SK-N-SH (cell line): ENCODE results near the gene ELMOD1. TPM values are rescaled to one million over a fixed set of nuclear protein-coding genes. Genes with fewer than 3 reads are reported as not detected.

Source experiments
- CTCF ChIA-PET: fragments of 300-600, 350-600 bp; formaldehyde crosslinking; extraction: SDS; loops from one replicate; lab custom pipeline; 2021; lab: Yijun Ruan, JAX
- POLR2A ChIA-PET: fragments of 350-600 bp; sonication (Branson Sonifier 250); formaldehyde crosslinking; extraction: SDS; loops from one replicate; lab custom pipeline; 2020; ENCODE audit warnings: antibody characterized with exemption, inconsistent platforms; lab: Yijun Ruan, JAX
- DNase-seq: peaks from one replicate; pipeline ENCODE4 v3.0.0; 2012
- H2AFZ ChIP-seq: fragments of 200-600 bp; sonication (generic); 2 replicates; pipeline ENCODE4 v1.8.1; 2016; ENCODE audit warnings: antibody characterized with exemption, mild to moderate bottlenecking, low read depth
- H3F3A ChIP-seq: fragments of 200-600 bp; sonication (generic); replicated peaks from 2 replicates; pipeline ENCODE3; 2016; ENCODE audit warnings: antibody characterized with exemption, mild to moderate bottlenecking; ENCODE audit not compliant: insufficient read depth
- H3K27ac ChIP-seq, 2 experiments: fragments of 200-500 bp in 1 of 2; fragments of 200-600 bp in 1 of 2; sonication (Bioruptor generic) in 1 of 2; sonication (generic), shearing (Covaris generic) in 1 of 2; 2 replicates each; pipeline versions ENCODE4 v1.5.1 to v1.6.1; 2014 to 2016; ENCODE audit warnings: low read depth in 2 of 2, inconsistent platforms in 1 of 2, low read length in 1 of 2, mild to moderate bottlenecking in 1 of 2, mixed read lengths in 1 of 2
- H3K27me3 ChIP-seq: fragments of 200-600 bp; sonication (generic), shearing (Covaris generic); 2 replicates; pipeline ENCODE4 v1.6.1; 2016; ENCODE audit warnings: mixed run types; ENCODE audit not compliant: insufficient read depth
- H3K36me3 ChIP-seq, 2 experiments: fragments of 200-500 bp in 1 of 2; fragments of 200-600 bp in 1 of 2; sonication (Bioruptor generic) in 1 of 2; sonication (generic) in 1 of 2; replicated peaks in 1 of 2; 2 replicates each; pipeline versions ENCODE3 to v1.5.1; 2014 to 2016; ENCODE audit warnings: low read length in 1 of 2, mild to moderate bottlenecking in 1 of 2; ENCODE audit not compliant: insufficient read depth in 2 of 2, control insufficient read depth in 1 of 2
- H3K4me1 ChIP-seq, 2 experiments: fragments of 200-500 bp in 1 of 2; fragments of 200-600 bp in 1 of 2; sonication (Bioruptor generic) in 1 of 2; sonication (generic), shearing (Covaris generic) in 1 of 2; 2 replicates each; pipeline versions ENCODE4 v1.5.1 to v1.6.1; 2014 to 2016; ENCODE audit warnings: low read depth in 1 of 2, low read length in 1 of 2, mixed run types in 1 of 2; ENCODE audit not compliant: insufficient read depth in 2 of 2, control insufficient read depth in 1 of 2
- H3K4me2 ChIP-seq: fragments of 200-600 bp; sonication (generic), shearing (Covaris generic); 2 replicates; pipeline ENCODE4 v1.6.1; 2017; ENCODE audit warnings: mixed run types
- H3K4me3 ChIP-seq, 2 experiments: fragments of 200-500 bp in 1 of 2; fragments of 200-600 bp in 1 of 2; sonication (Bioruptor generic) in 1 of 2; sonication (generic), shearing (Covaris generic) in 1 of 2; 2 replicates each; pipeline versions ENCODE4 v1.5.1 to v1.8.1; 2014 to 2016; ENCODE audit warnings: low read depth in 2 of 2, inconsistent platforms in 1 of 2, low read length in 1 of 2, mild to moderate bottlenecking in 1 of 2, mixed read lengths in 1 of 2, moderate library complexity in 1 of 2
- H3K79me2 ChIP-seq: fragments of 200-600 bp; sonication (generic); 2 replicates; pipeline ENCODE4 v1.8.1; 2017; ENCODE audit warnings: mild to moderate bottlenecking; ENCODE audit not compliant: insufficient read depth
- H3K9ac ChIP-seq: fragments of 200-600 bp; sonication (generic); 2 replicates; pipeline ENCODE4 v1.6.1; 2017; ENCODE audit warnings: mixed run types
- H3K9me2 ChIP-seq: fragments of 200-600 bp; sonication (generic); 2 replicates; pipeline ENCODE4 v1.6.1; 2017; ENCODE audit warnings: mixed run types
- H3K9me3 ChIP-seq: fragments of 200-600 bp; sonication (generic); 2 replicates; pipeline ENCODE4 v1.6.1; 2017; ENCODE audit warnings: mixed run types, mild to moderate bottlenecking, moderate library complexity
- H4K20me1 ChIP-seq: fragments of 200-600 bp; sonication (generic); 2 replicates; pipeline ENCODE4 v1.6.1; 2017; ENCODE audit warnings: mild to moderate bottlenecking, mixed run types; ENCODE audit not compliant: insufficient read depth
- FOXM1 ChIP-seq: IDR thresholded peaks from 2 replicates; pipeline ENCODE4 v1.4.0; 2012; ENCODE audit warnings: low read depth, mild to moderate bottlenecking
- GABPA ChIP-seq: IDR thresholded peaks from 2 replicates; pipeline ENCODE4 v1.4.0; 2012; ENCODE audit warnings: low read depth, mild to moderate bottlenecking
- MEF2A ChIP-seq: IDR thresholded peaks from 2 replicates; pipeline ENCODE4 v1.4.0; 2012; ENCODE audit warnings: low read depth, borderline replicate concordance
- NFIC ChIP-seq: IDR thresholded peaks from 2 replicates; pipeline ENCODE4 v1.4.0; 2012; ENCODE audit warnings: borderline replicate concordance
- POLR2AphosphoS5 ChIP-seq: IDR thresholded peaks from 2 replicates; pipeline ENCODE4 v1.6.1; 2012; ENCODE audit warnings: low read depth, low read length
- RCOR1 ChIP-seq: fragments of 150-350 bp; IDR thresholded peaks from 2 replicates; pipeline ENCODE4 v1.6.1; 2017; ENCODE audit warnings: antibody characterized with exemption, low read length
- RFX5 ChIP-seq: IDR thresholded peaks from 2 replicates; pipeline ENCODE4 v1.6.1; 2012; ENCODE audit warnings: mild to moderate bottlenecking, improper control_type of control experiment, low read length
- RXRA ChIP-seq: IDR thresholded peaks from 2 replicates; pipeline ENCODE4 v1.4.0; 2012; ENCODE audit warnings: low read depth, mild to moderate bottlenecking, borderline replicate concordance
- TAF1 ChIP-seq: IDR thresholded peaks from 2 replicates; pipeline ENCODE4 v1.6.1; 2012; ENCODE audit warnings: low read depth, mild to moderate bottlenecking, low read length, moderate library complexity, borderline replicate concordance
- TEAD4 ChIP-seq: IDR thresholded peaks from 2 replicates; pipeline ENCODE4 v1.4.0; 2012; ENCODE audit warnings: mild to moderate bottlenecking, borderline replicate concordance; ENCODE audit not compliant: insufficient read depth
- YY1 ChIP-seq: IDR thresholded peaks from 2 replicates; pipeline ENCODE4 v1.4.0; 2012; ENCODE audit warnings: low read depth, mild to moderate bottlenecking
- WGBS: methylation state at CpG from one replicate; pipeline ENCODE4 v1.1.6; 2017; ENCODE audit warnings: low lambda C conversion rate; 5-methylcytosine and 5-hydroxymethylcytosine counted together
- polyA plus RNA-seq, 3 experiments: library from polyadenylated mRNA; depleted of rRNA; stranded (reverse); fragments of >200 nt; gene quantifications; 2 replicates each; pipeline ENCODE4 v1.2.3, GENCODE V29; 2012
- TF ChIP-seq, protein P1 (sequence below): IDR thresholded peaks from 2 replicates; pipeline ENCODE4; 2012
- TF ChIP-seq, protein P2 (sequence below): fragments of 150-350 bp; IDR thresholded peaks from 2 replicates; pipeline ENCODE4 v1.6.1; 2017; ENCODE audit warnings: antibody characterized with exemption, low read length, low read depth, borderline replicate concordance
- TF ChIP-seq, protein P3 (sequence below): IDR thresholded peaks from 2 replicates; pipeline ENCODE4 v1.6.1; 2012; ENCODE audit warnings: mild to moderate bottlenecking, low read depth, low read length, moderate library complexity
- TF ChIP-seq, protein P4 (sequence below): fragments of 150-350 bp; IDR thresholded peaks from 2 replicates; pipeline ENCODE4 v1.6.1; 2016; ENCODE audit warnings: mild to moderate bottlenecking, low read depth, low read length
- TF ChIP-seq, protein P5 (sequence below): IDR thresholded peaks from 2 replicates; pipeline ENCODE4 v1.4.0; 2012; ENCODE audit warnings: low read depth, borderline replicate concordance

Gene ELMOD1
- polyA plus RNA-seq, 1 of the 3 experiments (the other 2 are of a cell fraction) = not detected

DNA sequence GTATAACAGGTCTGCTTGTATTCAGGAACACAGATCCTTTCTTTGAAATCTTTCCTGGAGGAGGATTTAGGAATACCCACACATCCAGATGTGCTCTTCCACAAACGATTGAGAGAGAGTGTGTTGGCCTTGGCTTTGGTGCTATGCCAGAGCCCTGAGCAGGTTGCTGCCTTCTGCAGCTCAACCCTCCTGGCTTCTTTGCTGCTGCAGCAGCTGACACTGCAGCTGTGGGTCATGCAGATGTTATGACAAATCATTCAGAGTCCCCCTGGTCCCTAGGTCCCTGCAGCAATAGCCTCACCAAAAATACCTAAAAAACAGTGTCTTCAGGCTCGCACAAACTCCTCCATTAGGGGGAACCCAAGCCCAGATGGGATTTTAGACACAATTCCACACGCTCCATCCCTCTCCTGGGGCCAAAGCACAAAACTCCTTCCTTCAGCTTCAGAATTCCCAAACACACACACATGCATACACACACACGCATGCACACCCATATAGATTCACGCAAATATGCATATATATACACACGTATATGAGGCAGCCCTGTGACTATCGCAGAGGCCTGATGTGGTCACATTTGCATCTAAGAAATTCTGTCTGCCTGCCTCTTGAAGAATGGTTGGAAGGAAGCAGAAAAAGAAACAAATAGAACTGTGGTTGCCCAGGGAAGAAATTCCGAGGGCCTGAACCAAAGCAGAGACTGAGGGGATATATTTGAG lies 85.5 kb downstream of the ELMOD1 start:
- Histone ChIP-seq H4K20me1 (no peaks in the 10 kb centered on the region), H3F3A (no peaks in the 10 kb centered on the region), H3K9me3 (no peaks in the 10 kb centered on the region), H3K27me3 (peaks cover 12% of the 10 kb centered on the region; the same call in 1 of the 2 replicates), H3K9ac (no peak overlapping the region), H3K4me3 (no peak overlapping the region), H3K79me2 (no peaks in the 10 kb centered on the region), H3K9me2 (no peaks in the 10 kb centered on the region)
- POLR2A ChIA-PET = no interaction called here
- TF ChIP-seq, protein P1, sequence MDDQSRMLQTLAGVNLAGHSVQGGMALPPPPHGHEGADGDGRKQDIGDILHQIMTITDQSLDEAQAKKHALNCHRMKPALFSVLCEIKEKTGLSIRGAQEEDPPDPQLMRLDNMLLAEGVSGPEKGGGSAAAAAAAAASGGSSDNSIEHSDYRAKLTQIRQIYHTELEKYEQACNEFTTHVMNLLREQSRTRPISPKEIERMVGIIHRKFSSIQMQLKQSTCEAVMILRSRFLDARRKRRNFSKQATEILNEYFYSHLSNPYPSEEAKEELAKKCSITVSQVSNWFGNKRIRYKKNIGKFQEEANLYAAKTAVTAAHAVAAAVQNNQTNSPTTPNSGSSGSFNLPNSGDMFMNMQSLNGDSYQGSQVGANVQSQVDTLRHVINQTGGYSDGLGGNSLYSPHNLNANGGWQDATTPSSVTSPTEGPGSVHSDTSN = no peak
- TF ChIP-seq TEAD4 = no peak
- TF ChIP-seq RFX5 = no peak
- TF ChIP-seq, protein P2, sequence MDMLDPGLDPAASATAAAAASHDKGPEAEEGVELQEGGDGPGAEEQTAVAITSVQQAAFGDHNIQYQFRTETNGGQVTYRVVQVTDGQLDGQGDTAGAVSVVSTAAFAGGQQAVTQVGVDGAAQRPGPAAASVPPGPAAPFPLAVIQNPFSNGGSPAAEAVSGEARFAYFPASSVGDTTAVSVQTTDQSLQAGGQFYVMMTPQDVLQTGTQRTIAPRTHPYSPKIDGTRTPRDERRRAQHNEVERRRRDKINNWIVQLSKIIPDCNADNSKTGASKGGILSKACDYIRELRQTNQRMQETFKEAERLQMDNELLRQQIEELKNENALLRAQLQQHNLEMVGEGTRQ = no peak
- TF ChIP-seq, protein P3, sequence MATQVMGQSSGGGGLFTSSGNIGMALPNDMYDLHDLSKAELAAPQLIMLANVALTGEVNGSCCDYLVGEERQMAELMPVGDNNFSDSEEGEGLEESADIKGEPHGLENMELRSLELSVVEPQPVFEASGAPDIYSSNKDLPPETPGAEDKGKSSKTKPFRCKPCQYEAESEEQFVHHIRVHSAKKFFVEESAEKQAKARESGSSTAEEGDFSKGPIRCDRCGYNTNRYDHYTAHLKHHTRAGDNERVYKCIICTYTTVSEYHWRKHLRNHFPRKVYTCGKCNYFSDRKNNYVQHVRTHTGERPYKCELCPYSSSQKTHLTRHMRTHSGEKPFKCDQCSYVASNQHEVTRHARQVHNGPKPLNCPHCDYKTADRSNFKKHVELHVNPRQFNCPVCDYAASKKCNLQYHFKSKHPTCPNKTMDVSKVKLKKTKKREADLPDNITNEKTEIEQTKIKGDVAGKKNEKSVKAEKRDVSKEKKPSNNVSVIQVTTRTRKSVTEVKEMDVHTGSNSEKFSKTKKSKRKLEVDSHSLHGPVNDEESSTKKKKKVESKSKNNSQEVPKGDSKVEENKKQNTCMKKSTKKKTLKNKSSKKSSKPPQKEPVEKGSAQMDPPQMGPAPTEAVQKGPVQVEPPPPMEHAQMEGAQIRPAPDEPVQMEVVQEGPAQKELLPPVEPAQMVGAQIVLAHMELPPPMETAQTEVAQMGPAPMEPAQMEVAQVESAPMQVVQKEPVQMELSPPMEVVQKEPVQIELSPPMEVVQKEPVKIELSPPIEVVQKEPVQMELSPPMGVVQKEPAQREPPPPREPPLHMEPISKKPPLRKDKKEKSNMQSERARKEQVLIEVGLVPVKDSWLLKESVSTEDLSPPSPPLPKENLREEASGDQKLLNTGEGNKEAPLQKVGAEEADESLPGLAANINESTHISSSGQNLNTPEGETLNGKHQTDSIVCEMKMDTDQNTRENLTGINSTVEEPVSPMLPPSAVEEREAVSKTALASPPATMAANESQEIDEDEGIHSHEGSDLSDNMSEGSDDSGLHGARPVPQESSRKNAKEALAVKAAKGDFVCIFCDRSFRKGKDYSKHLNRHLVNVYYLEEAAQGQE = no peak
- TF ChIP-seq GABPA = no peak
- TF ChIP-seq RXRA = no peak
- no peak for TF ChIP-seq MEF2A
- no peak for TF ChIP-seq RCOR1
- TF ChIP-seq, protein P4, sequence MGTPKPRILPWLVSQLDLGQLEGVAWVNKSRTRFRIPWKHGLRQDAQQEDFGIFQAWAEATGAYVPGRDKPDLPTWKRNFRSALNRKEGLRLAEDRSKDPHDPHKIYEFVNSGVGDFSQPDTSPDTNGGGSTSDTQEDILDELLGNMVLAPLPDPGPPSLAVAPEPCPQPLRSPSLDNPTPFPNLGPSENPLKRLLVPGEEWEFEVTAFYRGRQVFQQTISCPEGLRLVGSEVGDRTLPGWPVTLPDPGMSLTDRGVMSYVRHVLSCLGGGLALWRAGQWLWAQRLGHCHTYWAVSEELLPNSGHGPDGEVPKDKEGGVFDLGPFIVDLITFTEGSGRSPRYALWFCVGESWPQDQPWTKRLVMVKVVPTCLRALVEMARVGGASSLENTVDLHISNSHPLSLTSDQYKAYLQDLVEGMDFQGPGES = no peak
- TF ChIP-seq POLR2AphosphoS5 = no peak
- TF ChIP-seq TAF1 = no peak
- TF ChIP-seq, protein P5, sequence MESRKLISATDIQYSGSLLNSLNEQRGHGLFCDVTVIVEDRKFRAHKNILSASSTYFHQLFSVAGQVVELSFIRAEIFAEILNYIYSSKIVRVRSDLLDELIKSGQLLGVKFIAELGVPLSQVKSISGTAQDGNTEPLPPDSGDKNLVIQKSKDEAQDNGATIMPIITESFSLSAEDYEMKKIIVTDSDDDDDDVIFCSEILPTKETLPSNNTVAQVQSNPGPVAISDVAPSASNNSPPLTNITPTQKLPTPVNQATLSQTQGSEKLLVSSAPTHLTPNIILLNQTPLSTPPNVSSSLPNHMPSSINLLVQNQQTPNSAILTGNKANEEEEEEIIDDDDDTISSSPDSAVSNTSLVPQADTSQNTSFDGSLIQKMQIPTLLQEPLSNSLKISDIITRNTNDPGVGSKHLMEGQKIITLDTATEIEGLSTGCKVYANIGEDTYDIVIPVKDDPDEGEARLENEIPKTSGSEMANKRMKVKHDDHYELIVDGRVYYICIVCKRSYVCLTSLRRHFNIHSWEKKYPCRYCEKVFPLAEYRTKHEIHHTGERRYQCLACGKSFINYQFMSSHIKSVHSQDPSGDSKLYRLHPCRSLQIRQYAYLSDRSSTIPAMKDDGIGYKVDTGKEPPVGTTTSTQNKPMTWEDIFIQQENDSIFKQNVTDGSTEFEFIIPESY = no peak
- TF ChIP-seq FOXM1 = no peak
- no peak for TF ChIP-seq NFIC
- no peak for TF ChIP-seq YY1
- TF ChIP-seq, all 33 proteins: peak for 0
- WGBS = 59% methylated on average over 8 of the region's 8 CpGs
- H3K27ac ChIP-seq = no peak overlapping the region
- H3K4me2 ChIP-seq = no peak overlapping the region
- H3K36me3 ChIP-seq = no peaks in the 10 kb centered on the region
- no peak for DNase-seq
- no peak overlapping the region for H2AFZ ChIP-seq
- CTCF ChIA-PET = interaction anchor here (1.2 to 4.6 kb wide), 2 partner anchors 13 to 113 kb away, joined by 5 to 19 read pairs; no protein-coding TSS in a partner anchor
- no peaks in the 10 kb centered on the region for H3K4me1 ChIP-seq
